ENCODE results near the gene TMEM63C. TPM values are rescaled to one million over a fixed set of nuclear protein-coding genes. Genes with fewer than 3 reads are reported as not detected.

Gene TMEM63C
- polyA plus RNA-seq, 1 donor from 2014 or later, result 11.1 TPM

- no peaks in the 10 kb centered on the region for H3K79me2 ChIP-seq (replicated peaks; ENCODE audit: insufficient read depth, low read length)
- H3K9ac ChIP-seq (ENCODE audit: low read length), result peak overlapping the region; percentile 56
- H3K27me3 ChIP-seq (ENCODE audit: insufficient read depth, low read depth, low read length), result no peaks in the 10 kb centered on the region
- TF ChIP-seq CTCF (IDR thresholded peaks at IDR 0.05; ENCODE audit: poor library complexity, severe bottlenecking) (no peak), POLR2AphosphoS5 (IDR thresholded peaks at IDR 0.05) (no peak), EP300 (conservative IDR thresholded peaks at IDR 0.05; ENCODE audit: poor library complexity, severe bottlenecking) (no peak), MXI1 (conservative IDR thresholded peaks at IDR 0.05; ENCODE audit: poor library complexity, severe bottlenecking) (no peak), RAD21 (conservative IDR thresholded peaks at IDR 0.05) (no peak), TAF1 (IDR thresholded peaks at IDR 0.05; ENCODE audit: low read depth) (no peak), SMC3 (conservative IDR thresholded peaks at IDR 0.05; ENCODE audit: poor library complexity) (no peak), EZH2 (IDR thresholded peaks at IDR 0.05; ENCODE audit: borderline replicate concordance, insufficient read depth, low read length, poor library complexity, severe bottlenecking) (no peak), REST (IDR thresholded peaks at IDR 0.05; ENCODE audit: borderline replicate concordance) (no peak)
- H3K9me2 ChIP-seq (ENCODE audit: insufficient read depth, low read length), result no peaks in the 10 kb centered on the region
- peak overlapping the region; percentile 88 for H3K27ac ChIP-seq (ENCODE audit: low read length)
- H3F3A ChIP-seq (ENCODE audit: insufficient read depth, low read length, poor library complexity, severe bottlenecking), result no peaks in the 10 kb centered on the region
- H3K9me3 ChIP-seq (ENCODE audit: low read length), result no peaks in the 10 kb centered on the region
- H2AFZ ChIP-seq (ENCODE audit: low read depth, low read length), result no peak overlapping the region
- H3K4me3 ChIP-seq (ENCODE audit: low read length), result peak overlapping the region; percentile 42
- no peaks in the 10 kb centered on the region for H3K36me3 ChIP-seq (ENCODE audit: insufficient read depth, low read length)
- H4K20me1 ChIP-seq (ENCODE audit: insufficient read depth), result no peaks in the 10 kb centered on the region
- H3K4me2 ChIP-seq (ENCODE audit: low read length), result peak overlapping the region; percentile 56
Observed at GRCh38 chr14:77153802-77154201, 27.8 kb upstream of the TMEM63C start.

GRCh38 chr14:77154421-77154820 lies 27.2 kb upstream of the TMEM63C start:
- no peaks in the 10 kb centered on the region for H3K27me3 ChIP-seq (ENCODE audit: insufficient read depth, low read depth, low read length)
- peak overlapping the region; percentile 42 for H3K4me3 ChIP-seq (ENCODE audit: low read length)
- H3F3A ChIP-seq (ENCODE audit: insufficient read depth, low read length, poor library complexity, severe bottlenecking), result no peaks in the 10 kb centered on the region
- no peaks in the 10 kb centered on the region for H3K79me2 ChIP-seq (replicated peaks; ENCODE audit: insufficient read depth, low read length)
- H2AFZ ChIP-seq (ENCODE audit: low read depth, low read length), result peak overlapping the region; percentile 34
- H3K9me2 ChIP-seq (ENCODE audit: insufficient read depth, low read length), result no peaks in the 10 kb centered on the region
- H3K36me3 ChIP-seq (ENCODE audit: insufficient read depth, low read length), result no peaks in the 10 kb centered on the region
- H4K20me1 ChIP-seq (ENCODE audit: insufficient read depth), result no peaks in the 10 kb centered on the region
- H3K4me2 ChIP-seq (ENCODE audit: low read length), result peak overlapping the region; percentile 56
- no peaks in the 10 kb centered on the region for H3K9me3 ChIP-seq (ENCODE audit: low read length)
- H3K27ac ChIP-seq (ENCODE audit: low read length), result peak overlapping the region; percentile 88
- TF ChIP-seq POLR2AphosphoS5 (IDR thresholded peaks at IDR 0.05) (peak; percentile 51), EP300 (conservative IDR thresholded peaks at IDR 0.05; ENCODE audit: poor library complexity, severe bottlenecking) (peak; percentile 44), REST (IDR thresholded peaks at IDR 0.05; ENCODE audit: borderline replicate concordance) (no peak), TAF1 (IDR thresholded peaks at IDR 0.05; ENCODE audit: low read depth) (no peak), SMC3 (conservative IDR thresholded peaks at IDR 0.05; ENCODE audit: poor library complexity) (no peak), RAD21 (conservative IDR thresholded peaks at IDR 0.05) (no peak), CTCF (IDR thresholded peaks at IDR 0.05; ENCODE audit: poor library complexity, severe bottlenecking) (no peak), MXI1 (conservative IDR thresholded peaks at IDR 0.05; ENCODE audit: poor library complexity, severe bottlenecking) (peak; percentile 18)
- H3K9ac ChIP-seq (ENCODE audit: low read length), result peak overlapping the region; percentile 56

All from neural cell (in vitro differentiated cells).